Measurements from ENCODE around the gene EVPL. TPM values are rescaled to one million over a fixed set of nuclear protein-coding genes. Genes with fewer than 3 reads are reported as not detected.
"Not testable (repeated sequence)": the region's sequence is repeated elsewhere in the genome, so short reads cannot be mapped to it uniquely, and the experiment has no call there.

The EVPL gene
- total and polyA plus RNA-seq, 4 donors, result 10.9 to 38.4 (median 35.0) TPM

GRCh38 chr17:75970626-75971025 lies 56.5 kb downstream of the EVPL start:
- Histone ChIP-seq H3K4me1 (ENCODE audit: control insufficient read depth in 5 of 5, insufficient read depth in 5 of 5, low read length in 5 of 5) (peaks cover 0 to 4% (median 0%) of the 10 kb centered on the region in 5 donors), H3K9ac (ENCODE audit: insufficient read depth in 1 of 2, low read length in 2 of 2) (no peak overlapping the region), H3K27me3 (ENCODE audit: control insufficient read depth in 3 of 3, insufficient read depth in 3 of 3, low read length in 2 of 3) (no peaks in the 10 kb centered on the region), H3K4me3 (no peak overlapping the region), H3K27ac (ENCODE audit: low read depth in 1 of 2, low read length in 1 of 2) (peak overlapping the region in 1 of 2 donors; percentile 79), H3K9me3 (ENCODE audit: control insufficient read depth in 4 of 4, insufficient read depth in 3 of 4, low read length in 3 of 4) (no peaks in the 10 kb centered on the region), H3K36me3 (ENCODE audit: control insufficient read depth in 4 of 4, insufficient read depth in 4 of 4, low read length in 4 of 4) (peaks cover 3 to 6% (median 5%) of the 10 kb centered on the region in 4 donors)
- DNase-seq (no peak), ATAC-seq (ENCODE audit: insufficient read depth, low FRiP score) (no peak)
- 92 to 93% methylated on average over 7 of the region's 7 CpGs for whole genome bisulfite sequencing, 2 donors
- TF ChIP-seq CTCF (IDR thresholded peaks at IDR 0.05; ENCODE audit: control extremely low read depth, extremely low read depth), result no peak

- ATAC-seq (ENCODE audit: insufficient read depth, low FRiP score), result no peak
- no peak overlapping the region for H3K9ac ChIP-seq (ENCODE audit: insufficient read depth in 1 of 2, low read length in 2 of 2)
Observed at GRCh38 chr17:75970011-75970523, 57.0 kb downstream of the EVPL start.

DNA sequence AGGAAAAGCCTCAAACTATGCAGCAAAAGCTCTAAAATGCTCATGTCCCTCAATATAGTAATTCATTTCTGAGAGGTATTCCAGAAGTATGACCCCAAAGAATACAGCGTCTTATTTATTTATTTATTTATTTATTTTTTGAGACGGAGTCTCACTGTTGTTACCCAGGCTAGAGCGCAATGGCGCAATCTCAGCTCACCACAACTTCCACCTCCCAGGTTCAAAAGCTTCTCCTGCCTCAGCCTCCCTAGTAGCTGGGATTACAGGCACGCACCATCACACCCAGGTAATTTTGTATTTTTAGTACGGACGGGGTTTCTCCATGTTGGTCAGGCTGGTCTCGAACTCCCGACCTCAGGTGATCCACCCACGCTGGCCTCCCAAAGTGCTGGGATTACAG lies 58.1 kb downstream of the EVPL start:
- H3K4me3 ChIP-seq; H3K9ac ChIP-seq (ENCODE audit: insufficient read depth in 1 of 2, low read length in 2 of 2); H3K27ac ChIP-seq (ENCODE audit: low read depth in 1 of 2, low read length in 1 of 2); H3K27me3 ChIP-seq (ENCODE audit: control insufficient read depth in 3 of 3, insufficient read depth in 3 of 3, low read length in 2 of 3); H3K4me1 ChIP-seq (ENCODE audit: control insufficient read depth in 5 of 5, insufficient read depth in 5 of 5, low read length in 5 of 5); ATAC-seq (ENCODE audit: insufficient read depth, low FRiP score); H3K9me3 ChIP-seq (ENCODE audit: control insufficient read depth in 4 of 4, insufficient read depth in 3 of 4, low read length in 3 of 4); DNase-seq; H3K36me3 ChIP-seq (ENCODE audit: control insufficient read depth in 4 of 4, insufficient read depth in 4 of 4, low read length in 4 of 4): not testable (repeated sequence)
- WGBS, 2 donors, result 85 to 91% methylated on average over 10 of the region's 10 CpGs

More at GRCh38 chr17:75970011-75970523, 57.0 kb downstream of the EVPL start:
- Histone ChIP-seq H3K36me3 (ENCODE audit: control insufficient read depth in 4 of 4, insufficient read depth in 4 of 4, low read length in 4 of 4) (peaks cover 3 to 6% (median 5%) of the 10 kb centered on the region in 4 donors), H3K27ac (ENCODE audit: low read depth in 1 of 2, low read length in 1 of 2) (peak overlapping the region in 1 of 2 donors; percentile 79), H3K4me3 (no peak overlapping the region), H3K9me3 (ENCODE audit: control insufficient read depth in 4 of 4, insufficient read depth in 3 of 4, low read length in 3 of 4) (no peaks in the 10 kb centered on the region), H3K4me1 (ENCODE audit: control insufficient read depth in 5 of 5, insufficient read depth in 5 of 5, low read length in 5 of 5) (peaks cover 0 to 4% (median 0%) of the 10 kb centered on the region in 5 donors), H3K27me3 (ENCODE audit: control insufficient read depth in 3 of 3, insufficient read depth in 3 of 3, low read length in 2 of 3) (no peaks in the 10 kb centered on the region)
- WGBS, 2 donors, result 35 to 51% methylated on average over 4 of the region's 4 CpGs
- no peak for TF ChIP-seq CTCF (IDR thresholded peaks at IDR 0.05; ENCODE audit: control extremely low read depth, extremely low read depth)
- DNase-seq, result no peak

DNA sequence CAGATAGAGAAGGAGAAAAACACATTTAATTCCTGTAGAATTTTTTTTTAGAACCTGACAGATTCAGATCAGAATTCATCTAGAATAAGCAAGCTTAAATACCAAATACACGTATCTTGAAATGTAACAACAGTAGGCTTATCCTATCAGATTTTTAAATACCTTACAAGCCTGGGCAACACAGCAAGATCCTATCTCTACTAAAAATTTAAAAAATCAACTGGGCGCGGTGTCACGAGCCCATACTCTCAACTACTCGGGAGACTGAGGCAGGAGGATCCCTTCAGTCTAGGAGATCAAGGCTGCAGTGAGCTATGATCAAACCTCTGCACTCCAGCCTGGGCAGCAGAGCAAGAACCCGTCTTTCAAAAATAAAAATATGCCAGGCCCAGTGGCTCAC lies 61.6 kb downstream of the EVPL start:
- Histone ChIP-seq H3K9ac (ENCODE audit: insufficient read depth in 1 of 2, low read length in 2 of 2) (no peak overlapping the region), H3K27ac (ENCODE audit: low read depth in 1 of 2, low read length in 1 of 2) (no peak overlapping the region), H3K9me3 (ENCODE audit: control insufficient read depth in 4 of 4, insufficient read depth in 3 of 4, low read length in 3 of 4) (no peaks in the 10 kb centered on the region), H3K4me1 (ENCODE audit: control insufficient read depth in 5 of 5, insufficient read depth in 5 of 5, low read length in 5 of 5) (peaks cover 0 to 4% (median 0%) of the 10 kb centered on the region in 5 donors), H3K36me3 (ENCODE audit: control insufficient read depth in 4 of 4, insufficient read depth in 4 of 4, low read length in 4 of 4) (peaks cover 1 to 3% (median 1%) of the 10 kb centered on the region in 4 donors), H3K4me3 (no peak overlapping the region), H3K27me3 (ENCODE audit: control insufficient read depth in 3 of 3, insufficient read depth in 3 of 3, low read length in 2 of 3) (no peaks in the 10 kb centered on the region)
- 96% methylated on average over 6 of the region's 6 CpGs for WGBS, 2 donors
- no peak for TF ChIP-seq CTCF (IDR thresholded peaks at IDR 0.05; ENCODE audit: control extremely low read depth, extremely low read depth)
- DNase-seq, result no peak
- ATAC-seq (ENCODE audit: insufficient read depth, low FRiP score), result no peak

Data from lung (tissue), 12 donors.